EH (cell line): Measurements from ENCODE around the gene TTYH1.
A peak's percentile ranks its signal among the peaks of the same experiment; 100 is the strongest.
"Not testable (repeated sequence)": the region's sequence is repeated elsewhere in the genome, so short reads cannot be mapped to it uniquely, and the experiment has no call there.

Experiments used
- DNase-seq: peaks from one replicate; pipeline ENCODE4 v3.0.0-alpha.2; 2015; ENCODE audit warnings: low read depth

TTYH1 gene

GRCh38 chr19:54461210-54461609 lies 45.9 kb downstream of the TTYH1 start:
- no peak for DNase-seq

- no peak for DNase-seq
Observed at GRCh38 chr19:54461613-54462012, 46.3 kb downstream of the TTYH1 start.

- peak; percentile 21 for DNase-seq
Observed at GRCh38 chr19:54462047-54462654, 46.9 kb downstream of the TTYH1 start.

GRCh38 chr19:54462655-54463530 lies 47.6 kb downstream of the TTYH1 start:
- DNase-seq = peak; percentile 77

- peak; percentile 100 for DNase-seq
Observed at GRCh38 chr19:54463531-54464043, 48.3 kb downstream of the TTYH1 start, which contains the start of gene LENG9. Gene LENG9, minus strand, starts transcription at chr19:54463778. Its CDS starts 252 bp downstream, at chr19:54463526.

GRCh38 chr19:54464044-54464629 lies 48.9 kb downstream of the TTYH1 start:
- DNase-seq = peak; percentile 88

- DNase-seq = peak; percentile 89
Observed at GRCh38 chr19:54464630-54465425, 49.6 kb downstream of the TTYH1 start.

GRCh38 chr19:54465426-54466109 lies 50.3 kb downstream of the TTYH1 start:
- no peak for DNase-seq

GRCh38 chr19:54466110-54466480 lies 50.8 kb downstream of the TTYH1 start:
- not testable (repeated sequence) for DNase-seq

- no peak for DNase-seq
Observed at GRCh38 chr19:54469496-54469934, 54.3 kb downstream of the TTYH1 start.

GRCh38 chr19:54470276-54470887 lies 55.1 kb downstream of the TTYH1 start:
- no peak for DNase-seq

- no peak for DNase-seq
Observed at GRCh38 chr19:54470991-54471782, 55.9 kb downstream of the TTYH1 start.

- peak; percentile 91 for DNase-seq
Observed at GRCh38 chr19:54473071-54473891, 58.0 kb downstream of the TTYH1 start, which contains the start of gene CDC42EP5. Gene CDC42EP5, minus strand, starts transcription at chr19:54473296. Its CDS starts 7,749 bp downstream, at chr19:54465547.

GRCh38 chr19:54473892-54474372 lies 58.7 kb downstream of the TTYH1 start:
- no peak for DNase-seq

- DNase-seq = no peak
Observed at GRCh38 chr19:54475706-54476105, 60.4 kb downstream of the TTYH1 start.

GRCh38 chr19:54477650-54478049 lies 62.4 kb downstream of the TTYH1 start:
- DNase-seq = no peak

- peak; percentile 52 for DNase-seq
Observed at GRCh38 chr19:54478677-54479266, 63.5 kb downstream of the TTYH1 start.

- no peak for DNase-seq
Observed at GRCh38 chr19:54480051-54480450, 64.8 kb downstream of the TTYH1 start.
